ENCODE results near the gene MANSC4.
"Not testable (repeated sequence)": the region's sequence is repeated elsewhere in the genome, so short reads cannot be mapped to it uniquely, and the experiment has no call there.

The MANSC4 gene

GRCh38 chr12:27747111-27747820 is 32.8 kb downstream of the MANSC4 start:
- no peak for DNase-seq

DNA sequence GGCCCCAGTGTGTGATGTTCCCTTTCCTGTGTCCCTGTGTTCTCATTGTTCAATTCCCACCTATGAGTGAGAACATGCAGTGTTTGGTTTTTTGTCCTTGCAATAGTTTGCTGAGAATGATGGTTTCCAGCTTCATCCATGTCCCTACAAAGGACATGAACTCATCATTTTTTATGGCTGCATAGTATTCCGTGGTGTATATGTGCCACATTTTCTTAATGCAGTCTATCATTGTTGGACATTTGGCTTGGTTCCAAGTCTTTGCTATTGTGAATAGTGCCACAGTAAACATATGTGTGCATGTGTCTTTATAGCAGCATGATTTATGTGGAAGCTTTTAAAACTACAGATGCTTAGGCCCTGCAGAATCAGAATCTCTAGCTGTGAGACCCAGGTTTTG is 34.3 kb downstream of the MANSC4 start:
- not testable (repeated sequence) for DNase-seq

DNA sequence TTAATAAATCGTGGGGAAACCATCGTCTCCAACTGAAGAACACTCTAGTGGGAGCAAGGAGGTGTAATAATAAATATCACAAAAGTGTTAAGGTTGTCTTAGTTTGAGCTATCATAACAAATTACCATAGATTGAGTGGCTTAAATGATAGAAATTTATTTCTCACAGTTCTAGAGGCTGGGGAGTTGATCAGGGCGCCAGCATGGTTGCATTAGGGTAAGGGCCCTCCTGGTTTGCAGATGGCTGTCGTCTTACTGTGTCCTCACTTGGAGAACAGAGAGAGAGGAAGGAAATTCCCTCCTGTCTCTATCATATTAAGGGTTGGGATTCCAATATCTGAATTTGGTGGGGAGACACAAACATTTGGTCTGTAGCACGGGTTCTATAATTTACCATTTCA is 36.4 kb downstream of the MANSC4 start:
- no peak for DNase-seq

DNA sequence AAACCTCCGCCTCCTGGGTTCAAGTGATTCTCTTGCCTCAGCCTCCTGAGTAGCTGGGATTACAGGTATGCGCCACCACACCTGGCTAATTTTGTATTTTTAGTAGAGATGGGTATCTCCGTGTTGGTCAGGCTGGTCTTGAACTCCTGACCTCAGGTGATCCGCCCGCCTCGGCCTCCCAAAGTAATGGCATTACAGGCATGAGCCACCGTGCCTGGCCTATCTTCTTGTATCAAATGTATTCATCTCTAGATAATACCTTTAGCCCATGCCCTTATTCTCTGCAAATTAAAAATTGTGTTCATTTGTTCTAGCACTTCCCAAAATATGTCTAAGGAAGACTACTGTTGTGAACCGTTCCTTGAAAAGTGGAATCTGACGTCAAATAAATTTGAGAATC is 45.7 kb downstream of the MANSC4 start:
- not testable (repeated sequence) for DNase-seq

DNA sequence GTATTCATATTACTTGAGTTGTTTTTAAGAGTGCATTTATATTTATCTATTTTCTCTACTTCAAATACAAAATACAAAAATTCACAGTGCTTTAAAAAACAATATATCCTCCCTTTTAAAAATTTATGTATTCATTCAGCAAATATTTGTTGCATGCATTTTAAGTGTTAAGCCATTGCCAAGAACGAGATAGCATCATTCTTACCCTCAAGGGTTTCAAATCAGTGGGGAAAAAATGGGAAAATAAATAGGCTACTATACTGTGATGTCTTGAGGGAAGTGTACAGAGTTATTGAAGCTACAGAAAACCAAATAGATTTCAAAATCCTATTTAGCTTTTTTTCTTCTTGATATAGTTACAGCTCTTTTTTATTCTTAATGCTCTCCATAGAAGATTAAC is 46.2 kb downstream of the MANSC4 start:
- no peak for DNase-seq

DNA sequence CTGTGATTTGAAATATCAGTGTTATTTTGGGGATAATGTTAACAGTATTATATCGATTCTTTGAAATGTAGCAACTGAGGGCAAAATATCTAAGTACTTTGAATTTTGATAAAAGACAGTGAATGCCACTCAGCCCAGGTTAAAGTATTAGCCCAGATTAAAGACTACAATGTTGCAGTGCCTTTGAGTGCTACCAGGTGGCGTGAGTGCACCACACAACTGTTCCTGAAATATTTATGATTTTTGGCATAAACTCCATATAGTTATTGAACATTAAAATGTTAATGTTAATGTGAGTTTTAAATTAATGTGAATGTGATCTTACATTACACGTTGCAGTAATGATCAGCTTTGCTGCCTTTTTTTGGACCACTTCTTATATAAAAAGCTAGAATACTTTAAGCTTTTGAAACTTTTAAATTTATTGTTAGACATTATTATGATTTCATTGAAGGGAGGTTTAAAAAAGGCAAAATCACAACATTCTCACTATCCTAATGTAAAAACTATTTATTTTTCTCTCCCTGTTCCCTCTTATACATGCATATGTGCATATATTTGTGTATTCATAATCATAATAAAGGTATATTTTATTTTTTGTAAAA is 46.9 kb downstream of the MANSC4 start:
- DNase-seq = peak; percentile 47

GRCh38 chr12:27732281-27732680 is 47.8 kb downstream of the MANSC4 start:
- DNase-seq = peak; percentile 1

GRCh38 chr12:27730097-27730588 is 49.9 kb downstream of the MANSC4 start:
- DNase-seq = no peak

GRCh38 chr12:27723212-27723611 is 56.8 kb downstream of the MANSC4 start:
- DNase-seq = no peak

Measured in CD4-positive, alpha-beta T cell treated with Interleukin-12 subunit alpha and Interleukin-12 subunit beta, for 1 hour (primary cell).